Astrocyte of the spinal cord (primary cell): ENCODE results near the gene GRID1.

Experiments used
- DNase-seq: peaks from one replicate; pipeline ENCODE4 v3.0.0; 2011; ENCODE audit warnings: low read depth, low spot score
- H3K4me3 ChIP-seq: 2 replicates; pipeline ENCODE4 v1.5.1; 2011; ENCODE audit warnings: low read depth, mild to moderate bottlenecking, low read length, moderate library complexity
- in situ Hi-C: cut with HindIII; loops from 2 replicates; pipeline ENCODE4 v1.10.0; 2017; ENCODE audit warnings: low sequenced_read_pairs
- TF ChIP-seq, protein P1 (sequence below): IDR thresholded peaks from 2 replicates; pipeline ENCODE4 v1.5.1; 2012; ENCODE audit warnings: low read depth, mild to moderate bottlenecking, low read length, inconsistent platforms

The GRID1 gene

DNA sequence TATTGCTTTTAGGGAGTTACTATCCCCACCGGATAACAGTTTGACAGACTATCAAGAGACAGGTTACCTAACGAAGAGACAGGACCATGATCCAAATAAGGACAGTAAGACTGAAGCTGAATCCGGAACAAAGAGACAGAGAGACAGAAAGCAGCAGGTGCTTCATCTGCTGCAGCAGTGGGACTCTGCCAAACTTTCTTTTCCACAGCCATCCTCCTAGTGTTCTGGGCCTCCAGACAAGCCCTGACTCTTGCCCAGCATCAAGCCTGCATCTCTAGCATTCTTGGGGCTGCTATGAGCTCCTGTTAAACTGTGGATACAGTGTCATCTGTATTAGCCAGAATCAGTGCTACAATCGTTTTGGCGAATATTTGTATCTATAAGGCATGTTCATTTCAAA, 761.7 kb downstream of the GRID1 start:
- in situ Hi-C loops, result no loop called here
- no peak for DNase-seq
- no peak overlapping the region for H3K4me3 ChIP-seq
- TF ChIP-seq, protein P1, sequence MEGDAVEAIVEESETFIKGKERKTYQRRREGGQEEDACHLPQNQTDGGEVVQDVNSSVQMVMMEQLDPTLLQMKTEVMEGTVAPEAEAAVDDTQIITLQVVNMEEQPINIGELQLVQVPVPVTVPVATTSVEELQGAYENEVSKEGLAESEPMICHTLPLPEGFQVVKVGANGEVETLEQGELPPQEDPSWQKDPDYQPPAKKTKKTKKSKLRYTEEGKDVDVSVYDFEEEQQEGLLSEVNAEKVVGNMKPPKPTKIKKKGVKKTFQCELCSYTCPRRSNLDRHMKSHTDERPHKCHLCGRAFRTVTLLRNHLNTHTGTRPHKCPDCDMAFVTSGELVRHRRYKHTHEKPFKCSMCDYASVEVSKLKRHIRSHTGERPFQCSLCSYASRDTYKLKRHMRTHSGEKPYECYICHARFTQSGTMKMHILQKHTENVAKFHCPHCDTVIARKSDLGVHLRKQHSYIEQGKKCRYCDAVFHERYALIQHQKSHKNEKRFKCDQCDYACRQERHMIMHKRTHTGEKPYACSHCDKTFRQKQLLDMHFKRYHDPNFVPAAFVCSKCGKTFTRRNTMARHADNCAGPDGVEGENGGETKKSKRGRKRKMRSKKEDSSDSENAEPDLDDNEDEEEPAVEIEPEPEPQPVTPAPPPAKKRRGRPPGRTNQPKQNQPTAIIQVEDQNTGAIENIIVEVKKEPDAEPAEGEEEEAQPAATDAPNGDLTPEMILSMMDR, result no peak

DNA sequence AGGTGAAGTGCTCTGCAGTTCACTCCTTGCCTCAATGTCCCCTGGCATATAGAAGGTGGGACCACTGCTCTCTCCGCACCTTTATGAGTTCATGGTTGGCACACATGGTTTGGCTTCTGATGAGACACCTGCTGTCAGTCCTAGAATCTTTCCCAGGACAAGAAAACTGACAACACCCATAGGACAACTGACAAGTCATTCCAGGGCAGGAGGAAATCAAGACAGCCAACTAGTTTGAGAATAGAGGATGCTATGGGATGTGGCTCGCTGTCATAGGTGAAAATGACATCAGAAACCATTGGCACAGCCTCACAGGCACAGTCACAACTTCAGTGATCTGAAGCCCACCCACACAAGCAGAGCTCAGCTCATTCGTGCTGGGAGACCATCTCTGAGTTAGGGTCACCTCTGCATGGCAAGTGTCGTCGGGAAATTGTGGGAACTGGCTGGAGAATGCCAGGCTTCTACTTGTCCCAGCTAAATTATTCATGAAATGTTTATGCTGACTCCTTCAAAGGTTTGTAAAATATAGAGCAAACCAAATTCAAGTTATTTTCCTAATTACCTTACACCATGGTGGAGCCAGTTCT, 762.4 kb downstream of the GRID1 start:
- no peak for DNase-seq
- H3K4me3 ChIP-seq, result no peak overlapping the region
- TF ChIP-seq, protein P1, result no peak
- in situ Hi-C loops, result no loop called here

DNA sequence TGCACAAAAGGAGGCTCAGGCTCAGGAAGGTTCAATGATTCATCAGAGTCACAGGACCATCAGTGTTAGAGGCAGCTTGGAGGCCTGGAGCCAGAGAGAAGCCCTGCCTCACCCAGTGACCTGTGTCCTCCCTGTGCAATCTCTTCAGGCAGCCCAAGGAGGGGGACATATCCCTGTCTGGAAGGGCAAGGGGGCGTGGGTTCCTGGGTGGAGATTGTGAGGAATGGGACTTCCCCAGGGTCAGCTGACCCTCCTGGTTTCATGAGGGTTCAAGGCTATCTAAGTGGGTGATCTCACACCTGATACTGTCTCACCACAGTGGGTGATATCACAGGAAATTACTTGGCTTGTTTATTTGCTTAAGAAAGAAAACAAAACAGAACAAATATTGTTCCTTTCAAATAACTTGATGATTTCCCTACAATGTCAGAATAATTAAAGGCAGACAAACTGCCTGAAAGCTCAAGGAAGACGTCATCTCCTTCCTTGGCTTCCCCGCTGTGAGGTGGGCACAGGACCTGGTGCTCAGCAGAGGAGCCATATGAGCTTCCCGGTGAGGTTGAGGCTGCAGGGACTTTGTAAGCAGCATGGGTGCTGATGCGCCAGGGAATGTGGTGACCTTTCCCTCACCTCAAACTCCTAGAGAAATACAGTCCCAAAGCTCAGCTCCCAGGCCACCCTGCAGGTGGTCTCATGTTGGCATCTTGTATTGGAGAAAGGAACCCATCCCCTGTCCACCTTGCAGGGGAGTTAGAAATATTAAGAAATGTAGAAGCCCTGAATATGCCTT, 763.2 kb downstream of the GRID1 start:
- no peak for DNase-seq
- TF ChIP-seq, protein P1, result no peak
- no peak overlapping the region for H3K4me3 ChIP-seq
- in situ Hi-C loops, result no loop called here

DNA sequence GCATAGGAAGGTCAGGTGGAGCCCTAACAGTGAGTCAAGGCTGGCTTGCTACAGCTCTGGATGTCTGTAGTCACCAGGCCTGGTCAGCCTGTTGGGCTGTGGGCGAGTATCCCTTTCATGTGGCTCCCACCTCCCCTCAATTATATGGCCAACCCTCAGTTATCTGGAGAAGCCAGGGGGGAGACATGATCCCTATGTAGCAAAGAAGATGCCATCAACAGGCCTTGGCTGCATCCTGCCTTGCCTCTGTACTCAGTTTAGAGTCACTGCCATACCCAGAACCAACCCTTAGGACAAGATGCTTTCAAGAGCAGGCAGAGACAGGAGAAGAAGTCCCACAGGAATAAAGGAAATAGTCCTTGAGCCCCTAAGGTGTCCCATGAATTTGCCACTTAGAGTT, 763.9 kb downstream of the GRID1 start:
- no peak overlapping the region for H3K4me3 ChIP-seq
- in situ Hi-C loops, result no loop called here
- TF ChIP-seq, protein P1, result no peak
- DNase-seq, result no peak

DNA sequence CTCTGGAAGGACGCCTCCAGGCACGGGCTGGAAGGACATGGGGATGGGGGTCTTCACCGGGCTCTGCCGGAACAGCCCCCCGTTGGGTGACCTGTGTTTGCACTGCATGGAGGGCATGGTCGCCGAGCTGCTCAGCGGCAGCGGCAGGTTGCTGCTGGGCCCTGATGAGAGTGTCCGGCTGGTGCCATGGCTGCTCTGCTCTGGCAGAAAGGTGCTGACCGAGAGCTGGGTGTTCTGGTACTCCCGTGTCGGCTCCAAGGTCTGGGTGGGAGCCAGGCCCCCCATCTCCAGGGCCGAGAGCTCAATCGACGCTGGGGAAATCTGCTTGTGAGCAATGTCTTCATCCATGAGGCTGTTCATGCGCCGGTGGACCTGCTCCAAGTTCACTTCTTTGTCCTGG, 764.3 kb downstream of the GRID1 start:
- no peak for DNase-seq
- TF ChIP-seq, protein P1, result no peak
- H3K4me3 ChIP-seq, result no peak overlapping the region
- in situ Hi-C loops, result no loop called here

DNA sequence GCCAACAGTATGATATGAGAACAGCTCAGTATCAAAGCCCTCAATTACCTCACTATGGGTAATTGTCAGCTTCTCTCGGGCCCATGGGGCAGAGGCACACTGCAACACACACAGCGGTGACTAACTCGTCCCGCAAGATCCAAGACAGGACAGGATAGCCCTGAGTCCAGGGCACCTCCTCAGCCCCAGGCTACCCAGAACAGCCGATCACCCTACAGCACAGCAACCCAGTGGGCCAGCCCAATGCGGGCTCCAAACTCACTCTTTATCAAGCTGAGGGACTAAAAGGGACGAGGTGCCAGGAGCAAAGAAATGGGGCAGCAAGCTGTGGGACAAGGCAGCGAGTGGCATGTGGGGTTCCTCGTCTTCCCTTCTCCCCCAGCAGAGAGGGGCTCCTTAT, 765.1 kb downstream of the GRID1 start:
- H3K4me3 ChIP-seq, result no peak overlapping the region
- DNase-seq, result no peak
- TF ChIP-seq, protein P1, result no peak
- in situ Hi-C loops, result no loop called here
